MM.1S (cell line): ENCODE measurements around the gene VPS13C.

Experiments used
- CTCF ChIP-seq: fragments of 300-600 bp; sonication (generic); IDR thresholded peaks from 2 replicates; pipeline ENCODE4 v1.5.1; 2016; ENCODE audit warnings: antibody characterized with exemption, low read length, mixed read lengths
- EZH2phosphoT487 ChIP-seq: fragments of 300-600 bp; sonication (generic); IDR thresholded peaks from 2 replicates; pipeline ENCODE4 v1.6.1; 2018; ENCODE audit warnings: antibody characterized with exemption, low read length

- no peak for TF ChIP-seq CTCF
- no peak for TF ChIP-seq EZH2phosphoT487
Observed at GRCh38 chr15:61811952-61812351, 248.3 kb downstream of the VPS13C start.
